ENCODE results near the gene RHEBL1.

RHEBL1 gene

DNA sequence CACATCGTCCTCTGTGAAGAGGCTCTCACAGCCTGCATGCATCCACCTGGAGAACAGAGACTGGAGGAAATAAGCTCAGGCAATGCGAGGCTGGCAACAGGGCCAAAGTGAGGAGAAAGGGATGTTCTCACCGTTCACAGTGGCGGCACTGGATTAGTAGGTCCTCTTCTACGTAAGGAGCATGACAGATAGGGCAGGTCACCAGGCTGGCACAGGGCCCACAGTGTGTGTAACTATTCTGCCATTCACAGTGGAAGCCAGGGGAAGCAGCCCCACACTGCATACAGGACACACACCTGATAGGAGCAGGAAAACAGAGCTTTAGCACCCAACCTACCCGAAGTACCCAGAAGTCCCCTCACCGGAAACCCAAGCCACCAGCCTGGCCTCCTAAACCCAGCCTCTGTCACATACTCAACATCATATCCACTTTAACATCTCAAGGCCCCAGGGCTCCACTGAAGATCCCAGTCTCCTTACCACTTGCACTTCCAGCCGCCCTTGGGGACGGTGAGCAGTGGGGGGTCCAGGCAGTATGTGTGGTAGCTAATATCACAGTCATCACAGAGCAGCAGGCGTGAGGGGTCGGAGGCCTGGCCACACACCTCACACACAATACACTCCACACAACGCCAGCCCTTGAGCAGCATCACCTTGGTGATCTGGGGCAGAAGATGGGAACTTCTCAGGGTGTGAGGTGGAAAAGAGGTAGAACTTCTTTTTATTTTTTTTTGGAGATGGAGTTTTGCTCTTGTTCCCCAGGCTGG lies 23.5 kb downstream of the RHEBL1 start:
- no peak overlapping the region for H3K9ac ChIP-seq (ENCODE audit: low read length)
- H3K4me1 ChIP-seq (ENCODE audit: control insufficient read depth, insufficient read depth, low read length), result no peaks in the 10 kb centered on the region
- H3K27me3 ChIP-seq (ENCODE audit: control insufficient read depth, insufficient read depth, low read length), result no peaks in the 10 kb centered on the region
- H3K27ac ChIP-seq (ENCODE audit: low read depth, low read length), result no peak overlapping the region
- no peak overlapping the region for H3K4me3 ChIP-seq (ENCODE audit: low read length)
- peaks cover 85% of the 10 kb centered on the region for H3K36me3 ChIP-seq (ENCODE audit: control insufficient read depth, insufficient read depth, low read length)

DNA sequence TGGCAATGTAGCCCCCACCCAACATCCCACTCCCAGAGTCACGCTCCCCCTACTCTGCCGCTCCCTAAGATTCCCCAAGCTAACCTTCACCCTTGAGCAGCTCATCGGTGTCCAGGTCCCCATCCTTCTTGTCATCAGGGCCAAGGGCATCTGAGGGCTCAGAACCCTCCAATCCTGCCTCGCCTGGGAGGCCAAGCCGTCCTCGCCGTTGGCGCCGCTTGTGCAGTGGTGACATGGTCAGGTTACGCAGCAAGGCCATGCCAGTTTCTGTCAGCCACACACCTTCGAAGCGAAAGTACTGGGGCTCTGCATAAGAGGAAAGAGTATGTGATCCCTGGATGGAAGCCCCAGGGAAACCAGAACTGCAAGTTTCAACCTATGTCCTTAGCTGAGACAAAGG lies 25.1 kb downstream of the RHEBL1 start:
- no peaks in the 10 kb centered on the region for H3K4me1 ChIP-seq (ENCODE audit: control insufficient read depth, insufficient read depth, low read length)
- no peak overlapping the region for H3K27ac ChIP-seq (ENCODE audit: low read depth, low read length)
- H3K27me3 ChIP-seq (ENCODE audit: control insufficient read depth, insufficient read depth, low read length), result no peaks in the 10 kb centered on the region
- peaks cover 71% of the 10 kb centered on the region for H3K36me3 ChIP-seq (ENCODE audit: control insufficient read depth, insufficient read depth, low read length)
- H3K4me3 ChIP-seq (ENCODE audit: low read length), result no peak overlapping the region
- H3K9ac ChIP-seq (ENCODE audit: low read length), result no peak overlapping the region

DNA sequence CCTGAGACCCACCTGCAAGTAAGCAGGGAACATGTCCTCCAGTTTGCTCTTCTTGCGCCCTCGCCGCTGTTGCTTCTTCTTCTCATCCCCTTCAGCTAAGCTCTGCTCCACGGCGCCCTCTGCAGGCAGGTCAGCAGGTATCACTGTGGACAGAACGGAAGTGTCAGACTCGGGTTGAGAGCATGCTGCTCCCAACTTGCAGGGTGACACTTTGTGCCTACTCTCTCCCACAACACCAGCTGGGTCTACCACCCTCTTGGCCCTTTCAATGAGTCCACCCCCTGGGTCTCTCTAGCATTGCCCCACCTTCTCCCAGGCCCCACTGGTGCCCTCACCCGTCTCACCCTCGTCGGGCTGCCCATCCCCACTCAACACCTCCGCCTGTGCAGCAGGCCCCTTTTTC lies 25.9 kb downstream of the RHEBL1 start:
- H3K4me3 ChIP-seq (ENCODE audit: low read length), result no peak overlapping the region
- no peaks in the 10 kb centered on the region for H3K4me1 ChIP-seq (ENCODE audit: control insufficient read depth, insufficient read depth, low read length)
- no peak overlapping the region for H3K9ac ChIP-seq (ENCODE audit: low read length)
- H3K36me3 ChIP-seq (ENCODE audit: control insufficient read depth, insufficient read depth, low read length), result peaks cover 69% of the 10 kb centered on the region
- H3K27ac ChIP-seq (ENCODE audit: low read depth, low read length), result no peak overlapping the region
- H3K27me3 ChIP-seq (ENCODE audit: control insufficient read depth, insufficient read depth, low read length), result no peaks in the 10 kb centered on the region

DNA sequence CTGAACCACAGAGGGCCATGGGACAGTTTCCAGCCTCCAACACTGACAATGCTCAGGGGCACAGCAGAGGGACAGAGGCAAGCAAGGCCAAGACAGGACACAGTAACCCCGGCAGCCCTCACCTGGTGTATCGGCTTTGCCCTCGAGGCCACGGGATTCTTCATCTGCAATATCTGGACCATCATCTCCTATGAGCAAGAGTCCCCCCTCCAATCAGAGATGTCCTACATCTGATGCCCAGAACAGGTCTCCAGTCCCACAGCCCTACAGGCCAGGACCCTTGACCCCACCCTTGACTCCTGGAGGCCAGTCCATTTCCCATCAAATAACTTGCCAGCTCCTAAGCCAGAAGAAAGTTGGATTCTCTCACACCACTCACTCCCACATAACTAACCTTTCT lies 26.5 kb downstream of the RHEBL1 start:
- Histone ChIP-seq H3K9ac (ENCODE audit: low read length) (no peak overlapping the region), H3K36me3 (ENCODE audit: control insufficient read depth, insufficient read depth, low read length) (peaks cover 68% of the 10 kb centered on the region), H3K27ac (ENCODE audit: low read depth, low read length) (no peak overlapping the region), H3K27me3 (ENCODE audit: control insufficient read depth, insufficient read depth, low read length) (no peaks in the 10 kb centered on the region), H3K4me3 (ENCODE audit: low read length) (no peak overlapping the region), H3K4me1 (ENCODE audit: control insufficient read depth, insufficient read depth, low read length) (no peaks in the 10 kb centered on the region)

DNA sequence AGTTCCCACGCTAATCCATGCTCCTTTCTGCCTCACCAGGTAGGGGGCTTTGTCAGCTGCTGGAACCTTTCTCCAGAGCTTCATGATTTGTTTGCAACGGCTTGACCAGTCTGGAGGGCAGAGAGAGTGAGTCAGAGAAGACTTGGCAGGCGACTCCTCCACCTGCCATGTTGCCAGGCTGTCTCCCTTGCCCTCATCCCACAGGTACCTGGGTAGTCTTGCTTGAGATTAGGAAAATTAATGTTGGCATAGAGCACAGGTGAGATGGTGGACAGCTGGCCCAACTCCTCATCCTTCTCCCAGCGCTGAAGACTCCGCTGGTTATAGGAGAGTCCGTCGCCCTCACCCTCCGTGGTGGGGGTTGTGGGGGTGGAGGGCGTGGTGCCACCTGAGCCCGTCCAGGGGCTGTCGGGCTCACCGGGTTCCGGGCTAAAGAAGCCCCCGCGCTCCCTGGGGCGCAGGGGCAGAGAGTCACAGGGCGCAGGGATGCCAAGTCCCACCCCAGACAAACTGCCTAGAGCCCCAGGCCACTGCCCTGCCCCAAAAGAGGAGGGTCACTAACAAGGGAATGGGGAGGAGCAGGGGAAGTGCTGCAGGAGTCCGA lies 27.8 kb downstream of the RHEBL1 start:
- Histone ChIP-seq H3K27ac (ENCODE audit: low read depth, low read length) (no peak overlapping the region), H3K4me3 (ENCODE audit: low read length) (no peak overlapping the region), H3K4me1 (ENCODE audit: control insufficient read depth, insufficient read depth, low read length) (no peaks in the 10 kb centered on the region), H3K9ac (ENCODE audit: low read length) (no peak overlapping the region), H3K36me3 (ENCODE audit: control insufficient read depth, insufficient read depth, low read length) (peaks cover 75% of the 10 kb centered on the region), H3K27me3 (ENCODE audit: control insufficient read depth, insufficient read depth, low read length) (no peaks in the 10 kb centered on the region)

DNA sequence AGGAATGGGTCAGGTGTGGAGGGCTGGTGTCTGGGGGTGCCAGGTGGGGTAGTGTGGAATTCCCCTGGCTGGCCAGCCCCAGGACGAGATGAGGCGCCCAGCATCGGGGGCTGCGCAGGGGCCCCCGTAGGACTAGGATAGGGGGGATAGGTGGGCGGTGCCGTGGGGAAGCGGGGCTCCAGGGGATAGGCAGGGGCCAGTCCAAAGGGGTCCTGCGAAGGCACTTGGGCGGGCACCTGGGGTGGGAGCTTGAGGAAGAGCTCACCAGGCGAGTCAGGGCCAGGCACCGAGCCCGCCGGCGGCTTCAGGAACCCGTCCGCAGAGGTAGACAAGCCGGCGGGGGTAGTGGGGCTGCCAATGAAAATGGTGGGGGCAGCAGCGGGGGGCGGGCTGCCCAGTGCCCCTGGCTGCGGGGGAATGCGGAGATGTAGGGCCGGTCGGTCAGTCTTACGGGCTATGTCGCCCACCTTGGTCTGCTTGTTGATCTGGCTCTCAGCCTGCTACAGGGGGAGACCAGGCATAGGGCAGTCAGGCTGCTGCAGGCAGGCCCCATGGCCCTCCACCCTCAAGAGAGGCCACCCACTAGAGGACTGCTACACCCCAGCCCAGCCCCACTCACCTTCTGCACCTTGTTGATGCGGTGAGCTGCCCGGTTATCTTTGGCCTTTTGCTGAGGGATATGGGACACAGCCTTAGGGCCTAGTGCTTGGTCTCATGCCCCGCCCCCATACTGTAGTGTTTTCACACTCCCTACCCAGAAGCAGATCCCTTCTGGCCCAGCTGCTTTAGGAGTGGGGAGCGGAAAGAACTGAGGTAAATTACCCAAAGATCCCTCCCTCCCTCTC lies 28.5 kb downstream of the RHEBL1 start:
- peaks cover 74% of the 10 kb centered on the region for H3K36me3 ChIP-seq (ENCODE audit: control insufficient read depth, insufficient read depth, low read length)
- H3K27me3 ChIP-seq (ENCODE audit: control insufficient read depth, insufficient read depth, low read length), result no peaks in the 10 kb centered on the region
- no peak overlapping the region for H3K9ac ChIP-seq (ENCODE audit: low read length)
- no peaks in the 10 kb centered on the region for H3K4me1 ChIP-seq (ENCODE audit: control insufficient read depth, insufficient read depth, low read length)
- no peak overlapping the region for H3K27ac ChIP-seq (ENCODE audit: low read depth, low read length)
- H3K4me3 ChIP-seq (ENCODE audit: low read length), result no peak overlapping the region

DNA sequence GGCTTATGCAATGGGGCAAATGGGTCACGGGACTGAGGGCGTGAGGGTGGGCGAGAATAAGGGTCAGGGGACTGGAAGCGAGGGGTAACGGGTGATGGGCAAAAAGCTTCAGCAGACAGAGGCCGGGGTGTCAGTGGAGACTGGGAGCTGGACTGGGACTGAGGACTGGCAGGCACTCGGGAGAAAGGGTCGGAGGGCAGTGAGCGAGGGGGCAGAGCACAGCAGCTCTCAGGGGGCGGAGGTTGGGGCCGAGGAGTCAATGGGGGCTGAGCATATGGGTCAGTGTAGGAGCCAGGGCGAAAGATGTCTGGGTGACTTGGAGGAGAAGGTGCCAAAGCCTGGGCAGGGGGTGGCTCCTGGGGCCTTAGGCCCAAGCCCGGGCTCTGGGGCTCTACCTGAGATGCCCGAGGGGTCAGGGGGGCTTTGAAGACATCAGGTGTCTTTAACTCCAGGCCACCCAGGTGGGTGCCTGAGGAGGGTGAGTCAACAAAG lies 29.4 kb downstream of the RHEBL1 start:
- H3K27ac ChIP-seq (ENCODE audit: low read depth, low read length), result no peak overlapping the region
- H3K9ac ChIP-seq (ENCODE audit: low read length), result no peak overlapping the region
- H3K4me1 ChIP-seq (ENCODE audit: control insufficient read depth, insufficient read depth, low read length), result no peaks in the 10 kb centered on the region
- no peaks in the 10 kb centered on the region for H3K27me3 ChIP-seq (ENCODE audit: control insufficient read depth, insufficient read depth, low read length)
- H3K4me3 ChIP-seq (ENCODE audit: low read length), result no peak overlapping the region
- H3K36me3 ChIP-seq (ENCODE audit: control insufficient read depth, insufficient read depth, low read length), result peaks cover 66% of the 10 kb centered on the region

DNA sequence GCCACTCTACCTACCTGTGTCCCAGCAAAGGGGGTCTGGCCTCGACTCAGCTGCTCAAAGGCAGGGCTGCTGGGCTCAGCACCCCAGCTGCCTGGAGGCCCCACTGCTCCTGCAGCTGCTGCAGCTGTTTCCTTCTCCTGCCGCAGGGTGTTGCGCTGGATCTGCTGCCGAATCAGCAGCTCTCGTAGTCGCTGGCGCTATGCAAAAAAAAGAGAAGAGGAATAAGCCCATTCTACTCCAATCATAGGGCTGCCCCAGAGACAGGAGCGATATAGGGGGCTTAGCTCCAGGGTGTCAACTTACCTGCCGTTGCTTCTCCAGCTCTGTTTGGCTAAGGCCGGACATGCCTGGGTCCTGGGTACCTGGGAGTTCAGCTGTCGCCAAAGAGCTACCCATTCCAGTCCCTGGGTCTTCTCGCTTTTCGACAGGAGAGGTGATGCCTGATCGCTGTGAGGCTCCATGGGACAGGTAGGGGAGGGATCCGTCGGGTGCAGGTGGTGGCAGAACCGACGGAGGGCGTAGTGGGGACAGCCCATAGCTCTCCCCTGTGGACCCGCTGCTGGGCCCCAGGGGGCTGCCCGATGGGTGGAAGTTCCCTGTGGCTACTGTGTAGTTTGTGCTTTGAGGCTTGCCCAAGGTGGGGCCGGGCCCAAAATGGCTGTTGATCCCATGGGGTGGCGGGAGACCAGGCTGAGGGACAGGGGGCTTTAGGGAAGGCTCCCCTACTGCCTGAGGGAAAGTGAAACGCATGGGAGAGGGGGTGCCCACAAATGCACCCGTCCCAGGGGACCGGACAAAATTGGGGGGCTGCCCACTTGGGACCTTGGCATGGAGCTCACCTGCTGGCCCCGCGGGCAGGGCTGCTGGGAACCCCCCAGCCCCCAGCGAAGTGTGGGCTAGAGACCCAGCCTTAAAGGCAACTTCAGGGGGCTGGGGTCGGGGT lies 30.1 kb downstream of the RHEBL1 start:
- no peak overlapping the region for H3K27ac ChIP-seq (ENCODE audit: low read depth, low read length)
- H3K9ac ChIP-seq (ENCODE audit: low read length), result no peak overlapping the region
- H3K27me3 ChIP-seq (ENCODE audit: control insufficient read depth, insufficient read depth, low read length), result no peaks in the 10 kb centered on the region
- no peak overlapping the region for H3K4me3 ChIP-seq (ENCODE audit: low read length)
- H3K36me3 ChIP-seq (ENCODE audit: control insufficient read depth, insufficient read depth, low read length), result peaks cover 61% of the 10 kb centered on the region
- H3K4me1 ChIP-seq (ENCODE audit: control insufficient read depth, insufficient read depth, low read length), result no peaks in the 10 kb centered on the region

DNA sequence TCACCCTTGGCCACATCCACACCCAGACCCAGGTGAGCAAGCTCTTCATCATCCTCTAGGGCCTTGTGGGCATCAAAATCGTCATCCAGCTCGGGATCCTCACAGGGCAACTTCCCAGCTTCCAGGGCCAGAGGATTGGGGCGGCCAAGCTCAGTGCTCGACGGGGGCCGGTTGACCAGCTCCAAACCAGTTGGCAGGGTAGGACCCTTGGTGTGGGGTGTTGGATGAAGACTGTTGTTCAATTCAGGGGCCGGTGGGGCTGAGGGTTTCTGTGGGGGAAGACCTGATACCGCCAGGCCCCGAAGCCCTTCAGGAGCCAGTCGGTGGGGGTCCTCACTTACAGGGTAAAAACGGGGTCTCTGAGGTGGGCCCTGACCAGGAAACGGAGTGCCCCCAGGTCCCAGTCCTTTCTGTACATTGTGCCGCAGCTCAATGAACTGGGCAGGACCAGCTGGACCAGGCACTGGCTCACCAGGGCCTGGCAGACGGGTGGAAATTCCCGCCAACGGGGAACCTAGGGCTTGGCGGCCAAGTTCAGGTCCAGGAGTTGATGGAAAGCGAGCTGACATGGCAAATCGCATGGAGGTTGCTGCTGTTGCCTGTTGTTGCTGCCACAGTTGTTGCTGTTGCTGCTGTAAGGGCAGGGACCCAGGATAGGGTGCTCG lies 31.4 kb downstream of the RHEBL1 start:
- peaks cover 56% of the 10 kb centered on the region for H3K36me3 ChIP-seq (ENCODE audit: control insufficient read depth, insufficient read depth, low read length)

DNA sequence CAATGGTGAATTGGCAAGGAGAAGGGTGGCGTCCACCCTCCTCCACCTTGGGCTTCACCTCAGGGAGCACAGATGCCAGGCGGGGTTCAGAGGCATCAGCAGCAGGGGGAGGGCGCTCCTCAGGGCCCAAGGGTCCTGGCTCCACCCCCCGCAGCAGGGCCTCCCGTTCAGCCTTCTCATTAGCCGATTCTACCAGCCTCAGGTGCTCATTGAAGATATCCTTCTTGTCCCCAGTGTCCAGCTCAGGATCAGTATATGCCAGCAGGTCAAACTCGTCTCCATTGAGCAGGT lies 31.9 kb downstream of the RHEBL1 start:
- Histone ChIP-seq H3K9ac (ENCODE audit: low read length) (no peak overlapping the region), H3K4me1 (ENCODE audit: control insufficient read depth, insufficient read depth, low read length) (no peaks in the 10 kb centered on the region), H3K4me3 (ENCODE audit: low read length) (no peak overlapping the region), H3K27ac (ENCODE audit: low read depth, low read length) (no peak overlapping the region), H3K36me3 (ENCODE audit: control insufficient read depth, insufficient read depth, low read length) (peaks cover 51% of the 10 kb centered on the region), H3K27me3 (ENCODE audit: control insufficient read depth, insufficient read depth, low read length) (no peaks in the 10 kb centered on the region)

More for the DNA sequence above, 31.4 kb downstream of the RHEBL1 start:
- no peak overlapping the region for H3K4me3 ChIP-seq (ENCODE audit: low read length)
- H3K9ac ChIP-seq (ENCODE audit: low read length), result no peak overlapping the region
- H3K27me3 ChIP-seq (ENCODE audit: control insufficient read depth, insufficient read depth, low read length), result no peaks in the 10 kb centered on the region
- H3K4me1 ChIP-seq (ENCODE audit: control insufficient read depth, insufficient read depth, low read length), result no peaks in the 10 kb centered on the region
- H3K27ac ChIP-seq (ENCODE audit: low read depth, low read length), result no peak overlapping the region

DNA sequence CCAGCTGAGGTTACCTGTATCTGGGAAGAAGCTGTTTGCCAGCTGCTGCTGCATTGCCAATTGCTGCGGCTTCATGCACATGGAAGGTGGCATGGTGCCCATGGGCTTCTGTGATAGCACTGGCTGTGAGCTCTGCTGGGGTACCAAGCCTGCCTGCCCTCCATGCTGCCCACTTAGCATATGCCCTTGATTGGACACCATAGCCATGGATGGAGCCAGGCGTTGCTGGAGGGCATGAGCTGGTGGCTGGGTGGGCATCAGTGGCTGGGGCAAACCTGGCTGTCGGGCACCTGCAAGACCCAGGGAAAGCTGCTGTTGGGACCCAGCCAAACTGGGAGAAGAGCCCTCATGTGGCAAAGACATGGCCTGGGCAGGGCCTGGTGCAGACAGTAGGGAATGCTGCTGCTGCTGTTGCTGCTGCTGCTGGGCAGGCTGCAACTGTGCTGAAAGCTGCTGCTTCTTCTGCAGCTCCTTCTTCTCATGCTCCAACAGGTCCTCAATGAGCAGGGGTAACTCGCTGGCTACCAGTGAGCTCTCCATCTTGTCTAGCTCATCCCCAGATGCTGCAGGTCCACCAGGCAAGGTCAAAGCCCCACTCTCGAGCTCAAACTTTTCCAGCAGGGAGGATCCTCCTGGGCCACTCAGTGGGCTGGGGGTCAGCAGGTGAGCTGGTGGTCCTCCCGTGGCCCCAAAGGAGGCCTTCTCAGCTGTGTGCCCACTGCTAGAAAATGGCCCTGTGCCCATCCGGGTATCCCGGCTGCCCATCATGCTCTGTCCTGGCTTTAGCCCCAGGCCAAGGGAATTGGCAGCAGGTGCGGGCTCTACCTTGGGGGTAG lies 32.5 kb downstream of the RHEBL1 start:
- Histone ChIP-seq H3K4me3 (ENCODE audit: low read length) (no peak overlapping the region), H3K36me3 (ENCODE audit: control insufficient read depth, insufficient read depth, low read length) (peaks cover 50% of the 10 kb centered on the region), H3K9ac (ENCODE audit: low read length) (no peak overlapping the region), H3K27ac (ENCODE audit: low read depth, low read length) (no peak overlapping the region), H3K27me3 (ENCODE audit: control insufficient read depth, insufficient read depth, low read length) (no peaks in the 10 kb centered on the region), H3K4me1 (ENCODE audit: control insufficient read depth, insufficient read depth, low read length) (no peaks in the 10 kb centered on the region)

Measured in rectal smooth muscle tissue (tissue), 1 donor.